Skeletal muscle tissue (tissue), 4 donors: Measurements from ENCODE around the gene CAMK1D. TPM values are rescaled to one million over a fixed set of nuclear protein-coding genes. Genes with fewer than 3 reads are reported as not detected.

Experiments used
- H3K27ac ChIP-seq: one replicate; pipeline ENCODE4 v1.7.0; 2013; ENCODE audit warnings: mild to moderate bottlenecking, low read depth, low read length, inconsistent platforms
- H3K27me3 ChIP-seq, 3 donors: one replicate each; pipeline ENCODE4 v1.7.0; 2013; ENCODE audit warnings: low read length in 3 of 3; ENCODE audit not compliant: control insufficient read depth in 3 of 3, insufficient read depth in 3 of 3
- H3K36me3 ChIP-seq, 3 donors: one replicate each; pipeline ENCODE4 v1.7.0; 2013; ENCODE audit warnings: low read length in 3 of 3; ENCODE audit not compliant: control insufficient read depth in 3 of 3, insufficient read depth in 3 of 3
- H3K4me1 ChIP-seq, 3 donors: one replicate each; pipeline ENCODE4 v1.7.0; 2013; ENCODE audit warnings: low read length in 3 of 3, mild to moderate bottlenecking in 3 of 3; ENCODE audit not compliant: control insufficient read depth in 3 of 3, insufficient read depth in 3 of 3
- H3K4me3 ChIP-seq, 3 donors: one replicate each; pipeline ENCODE4 v1.7.0; 2013; ENCODE audit warnings: low read length in 3 of 3
- H3K9ac ChIP-seq, 3 donors: one replicate each; pipeline ENCODE4 v1.7.0; 2013; ENCODE audit warnings: low read length in 3 of 3, mild to moderate bottlenecking in 3 of 3, moderate library complexity in 2 of 3, low read depth in 1 of 3
- H3K9me3 ChIP-seq, 3 donors: one replicate each; pipeline ENCODE4 v1.7.0; 2013; ENCODE audit warnings: low read length in 3 of 3; ENCODE audit not compliant: control insufficient read depth in 3 of 3
- total RNA-seq: library from RNA; depleted of rRNA; stranded (reverse); fragments of >200 nt; gene quantifications from one replicate; pipeline ENCODE4 v1.2.3, GENCODE V29; 2014
- donor health status: Osteomylitis.

Gene CAMK1D
- total RNA-seq, 1 donor from 2014 or later = 2.1 TPM

DNA sequence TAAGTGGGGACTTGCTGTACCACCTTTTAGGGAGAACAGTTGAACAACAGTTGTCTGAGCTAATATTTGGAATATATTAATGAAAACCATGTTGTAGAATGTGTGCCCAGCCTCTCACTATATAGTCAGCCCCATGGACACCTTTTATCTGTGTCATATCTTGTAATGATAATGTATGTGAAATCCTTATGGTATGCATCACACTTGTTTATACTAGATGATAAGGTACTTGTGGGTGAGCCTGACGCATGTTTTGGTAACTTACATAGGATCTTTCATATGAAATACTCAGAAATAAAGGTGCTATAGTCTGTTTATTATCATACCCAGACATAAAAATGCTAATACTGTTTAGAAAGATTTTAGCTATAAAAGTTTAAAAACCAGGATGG is 32.8 kb downstream of the CAMK1D start:
- Histone ChIP-seq H3K4me1 (no peaks in the 10 kb centered on the region), H3K4me3 (no peak overlapping the region), H3K36me3 (no peaks in the 10 kb centered on the region), H3K9me3 (peaks cover 0 to 3% (median 0%) of the 10 kb centered on the region in 3 donors), H3K27me3 (no peaks in the 10 kb centered on the region), H3K27ac (no peak overlapping the region), H3K9ac (no peak overlapping the region)

DNA sequence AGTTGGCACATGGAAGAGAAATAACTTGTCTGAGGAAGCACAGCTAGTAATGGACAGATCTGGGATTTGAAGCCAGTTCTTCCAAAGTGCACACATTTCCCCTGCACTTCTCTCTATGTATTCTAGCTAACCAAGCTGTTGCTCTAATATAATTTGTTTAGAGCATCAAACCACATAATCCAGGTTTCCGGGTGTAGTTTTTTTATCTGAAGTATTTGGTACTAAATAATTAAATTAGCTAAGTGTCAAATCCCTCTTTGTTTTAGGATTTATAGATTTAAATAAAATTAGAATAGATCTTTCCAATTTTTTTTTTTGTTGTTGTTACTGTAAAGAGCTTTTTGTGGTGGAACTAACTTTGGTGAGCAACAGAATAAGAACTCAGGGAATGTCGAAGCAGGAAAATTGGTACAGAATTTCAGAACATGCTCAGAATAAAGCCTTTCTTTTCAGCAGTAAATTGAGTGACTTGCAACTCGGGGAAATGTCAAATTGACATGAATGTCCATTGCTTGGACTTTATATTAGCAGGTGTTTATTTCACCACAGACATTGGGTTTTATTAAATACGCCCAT is 33.7 kb downstream of the CAMK1D start:
- no peaks in the 10 kb centered on the region for H3K4me1 ChIP-seq
- no peak overlapping the region for H3K4me3 ChIP-seq
- H3K27ac ChIP-seq = no peak overlapping the region
- H3K36me3 ChIP-seq = no peaks in the 10 kb centered on the region
- H3K27me3 ChIP-seq = no peaks in the 10 kb centered on the region
- H3K9ac ChIP-seq = no peak overlapping the region
- peaks cover 0 to 3% (median 0%) of the 10 kb centered on the region in 3 donors for H3K9me3 ChIP-seq

DNA sequence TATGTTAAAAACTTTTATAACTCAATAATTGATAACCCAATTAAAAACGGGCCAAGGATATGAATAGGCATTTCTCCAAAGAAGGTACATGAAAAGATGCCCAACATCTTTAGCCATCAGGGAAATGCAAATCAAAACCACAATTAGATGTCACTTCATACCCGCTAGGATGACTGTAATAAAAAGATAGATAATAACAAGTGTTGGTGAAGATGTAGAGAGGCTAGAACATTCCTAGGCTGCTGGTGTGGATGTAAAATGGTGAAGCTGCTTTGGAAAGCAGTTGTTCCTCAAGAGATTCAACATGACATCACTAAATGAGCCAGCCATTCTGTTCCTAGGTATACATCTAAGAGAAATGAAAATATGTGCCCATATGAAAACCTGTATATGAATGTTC is 35.6 kb downstream of the CAMK1D start:
- H3K9ac ChIP-seq = no peak overlapping the region
- H3K36me3 ChIP-seq = no peaks in the 10 kb centered on the region
- peaks cover 3 to 5% (median 4%) of the 10 kb centered on the region in 3 donors for H3K4me1 ChIP-seq
- no peaks in the 10 kb centered on the region for H3K27me3 ChIP-seq
- no peak overlapping the region for H3K4me3 ChIP-seq
- H3K9me3 ChIP-seq = peaks cover 0 to 3% (median 0%) of the 10 kb centered on the region in 3 donors
- H3K27ac ChIP-seq = no peak overlapping the region

DNA sequence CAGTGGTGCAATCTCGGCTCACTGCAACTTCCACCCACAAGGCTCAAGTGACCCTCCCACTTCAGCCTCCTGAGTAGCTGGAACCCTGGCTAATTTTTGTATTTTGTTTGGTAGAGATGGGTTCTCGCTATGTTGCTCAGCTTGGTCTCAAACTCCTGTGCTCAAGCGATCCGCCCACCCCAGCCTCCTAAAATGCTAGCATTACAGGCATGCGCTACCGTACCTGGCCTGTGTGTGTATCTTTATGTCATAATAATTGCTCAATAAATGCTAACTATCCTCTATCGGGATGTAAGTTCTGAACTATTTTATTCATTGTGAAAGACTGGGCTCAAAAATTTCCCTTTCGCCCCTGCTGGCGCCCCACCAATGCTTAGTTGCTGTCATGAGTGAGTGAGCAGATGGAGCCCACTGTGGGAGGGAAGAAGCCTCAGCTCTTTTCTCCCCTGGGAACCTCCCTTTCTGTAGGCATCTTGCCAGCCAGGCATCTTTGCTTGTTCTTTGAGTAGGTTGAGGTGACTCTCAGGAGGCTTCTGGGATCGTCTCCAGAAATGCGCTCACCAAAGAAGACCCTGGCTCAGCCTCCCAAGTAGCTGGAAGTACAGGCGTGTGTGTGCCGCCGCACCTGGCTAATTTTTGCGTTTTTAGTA is 38.3 kb downstream of the CAMK1D start:
- Histone ChIP-seq H3K27ac (no peak overlapping the region), H3K9me3 (peaks cover 0 to 3% (median 0%) of the 10 kb centered on the region in 3 donors), H3K4me1 (peaks cover 3 to 8% (median 4%) of the 10 kb centered on the region in 3 donors), H3K4me3 (no peak overlapping the region), H3K36me3 (no peaks in the 10 kb centered on the region), H3K27me3 (no peaks in the 10 kb centered on the region), H3K9ac (no peak overlapping the region)

DNA sequence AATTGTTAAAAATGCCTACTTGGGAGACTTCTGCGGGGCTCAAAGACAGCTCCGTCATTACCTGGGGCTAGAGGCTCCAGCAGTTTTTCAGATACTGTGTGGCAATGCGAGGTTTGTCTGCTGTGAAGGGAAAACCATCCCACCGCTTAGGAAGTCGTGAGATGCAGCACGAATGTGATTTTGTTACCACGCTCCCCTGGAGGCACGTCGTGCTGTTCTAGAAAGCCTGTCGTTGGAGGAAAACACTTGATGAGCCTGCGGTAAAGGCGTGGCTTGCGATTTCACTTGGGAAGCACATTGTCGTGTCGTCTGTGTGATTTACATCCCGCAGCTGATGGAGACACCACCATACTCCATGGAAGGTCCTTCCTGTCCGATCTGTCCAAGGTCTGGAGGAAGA is 39.3 kb downstream of the CAMK1D start:
- H3K27ac ChIP-seq = no peak overlapping the region
- no peak overlapping the region for H3K9ac ChIP-seq
- H3K4me3 ChIP-seq = no peak overlapping the region
- peaks cover 3 to 8% (median 4%) of the 10 kb centered on the region in 3 donors for H3K4me1 ChIP-seq
- peaks cover 0 to 3% (median 0%) of the 10 kb centered on the region in 3 donors for H3K9me3 ChIP-seq
- no peaks in the 10 kb centered on the region for H3K36me3 ChIP-seq
- H3K27me3 ChIP-seq = no peaks in the 10 kb centered on the region

DNA sequence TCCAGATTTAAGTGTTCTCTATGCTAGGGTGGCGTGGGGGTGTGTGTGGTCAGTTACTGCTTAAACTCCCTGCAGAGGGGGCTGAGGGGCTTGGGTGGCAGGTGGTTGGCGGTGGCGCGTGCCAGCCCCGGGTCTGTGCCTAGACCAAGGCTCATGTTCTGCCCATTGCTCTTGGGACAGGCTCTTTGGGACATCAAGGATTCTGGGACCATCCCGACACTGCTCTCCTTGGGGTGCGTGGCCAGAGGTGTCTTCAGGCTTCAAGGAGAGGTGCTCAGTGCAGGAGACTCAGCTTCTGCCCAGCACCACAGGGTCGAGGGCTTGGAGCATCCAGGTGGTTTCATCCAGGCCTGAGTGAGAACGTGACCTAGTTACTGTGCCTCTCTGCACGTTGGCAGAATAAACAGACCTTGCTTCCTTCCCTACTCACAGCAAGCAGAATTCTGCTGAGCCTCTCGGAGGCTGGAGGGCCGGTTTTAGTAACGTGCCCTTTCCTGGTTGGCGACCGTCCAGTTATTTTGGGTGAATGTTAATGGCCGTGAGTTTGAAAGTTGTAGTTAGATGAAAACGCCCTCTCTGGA is 39.9 kb downstream of the CAMK1D start:
- Histone ChIP-seq H3K9me3 (peaks cover 0 to 3% (median 0%) of the 10 kb centered on the region in 3 donors), H3K27ac (no peak overlapping the region), H3K4me3 (no peak overlapping the region), H3K27me3 (no peaks in the 10 kb centered on the region), H3K4me1 (peaks cover 3 to 8% (median 4%) of the 10 kb centered on the region in 3 donors), H3K9ac (no peak overlapping the region), H3K36me3 (no peaks in the 10 kb centered on the region)

DNA sequence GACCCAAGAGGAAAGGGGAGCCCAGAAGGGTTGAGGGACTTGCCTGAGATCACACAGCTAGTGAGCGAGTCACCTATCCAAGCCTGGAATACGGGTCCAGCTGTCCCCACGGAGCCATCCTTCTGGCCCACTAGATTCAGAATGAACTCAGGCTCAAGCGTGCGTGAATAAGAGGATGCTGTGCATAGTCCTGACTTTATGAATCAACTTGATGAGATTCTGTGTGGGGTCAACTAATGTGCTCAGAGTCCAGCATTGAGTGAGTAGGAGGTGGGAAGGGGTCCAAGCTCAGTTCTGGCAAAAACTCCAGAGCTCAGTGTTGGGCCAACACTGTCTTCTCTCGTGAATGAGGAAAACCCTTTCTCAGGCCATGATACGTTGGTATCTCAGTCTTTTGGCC is 41.4 kb downstream of the CAMK1D start:
- Histone ChIP-seq H3K4me3 (no peak overlapping the region), H3K9ac (no peak overlapping the region), H3K27ac (no peak overlapping the region), H3K9me3 (no peaks in the 10 kb centered on the region), H3K27me3 (no peaks in the 10 kb centered on the region), H3K36me3 (no peaks in the 10 kb centered on the region), H3K4me1 (peaks cover 3 to 8% (median 4%) of the 10 kb centered on the region in 3 donors)

DNA sequence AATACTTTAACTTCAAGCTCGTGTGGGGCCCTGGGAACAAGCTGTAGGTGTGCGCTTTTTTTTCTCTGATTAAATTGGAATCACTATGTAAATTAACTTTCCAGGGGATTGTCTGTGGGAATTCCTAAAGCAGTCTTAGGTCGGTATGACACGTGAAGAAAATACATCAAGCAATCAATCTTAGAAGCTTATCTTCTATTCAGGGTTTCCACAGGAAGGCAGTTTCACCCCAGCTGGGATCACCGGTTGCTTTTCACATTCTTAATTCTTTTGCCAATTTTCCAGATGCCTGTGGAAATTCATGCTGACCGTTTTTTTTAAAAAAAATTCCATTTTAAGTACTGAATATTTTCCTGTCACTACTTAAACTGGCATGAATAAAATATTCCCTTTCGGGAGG is 41.9 kb downstream of the CAMK1D start:
- Histone ChIP-seq H3K27me3 (no peaks in the 10 kb centered on the region), H3K36me3 (no peaks in the 10 kb centered on the region), H3K9me3 (no peaks in the 10 kb centered on the region), H3K27ac (no peak overlapping the region), H3K4me1 (peaks cover 3 to 8% (median 4%) of the 10 kb centered on the region in 3 donors), H3K4me3 (no peak overlapping the region), H3K9ac (no peak overlapping the region)

DNA sequence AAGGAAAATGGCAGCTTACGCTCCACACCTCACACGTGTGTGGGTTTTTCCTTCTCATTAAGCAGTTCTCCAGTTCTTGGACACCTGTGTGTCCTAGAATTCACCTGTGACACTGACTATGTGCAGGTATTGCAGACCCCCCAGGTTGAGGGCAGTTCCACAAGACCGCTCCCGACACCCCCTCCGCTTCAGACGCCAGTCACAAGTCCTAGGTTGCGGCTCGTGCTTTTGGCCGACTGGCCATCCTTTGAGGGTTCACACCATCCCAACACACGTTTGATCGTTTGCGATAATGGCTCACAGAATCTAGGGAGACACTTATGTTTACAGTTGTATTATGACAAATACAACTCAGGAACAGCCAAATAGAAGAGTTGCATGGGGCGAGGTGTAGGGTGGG is 44.5 kb downstream of the CAMK1D start:
- H3K4me1 ChIP-seq = peaks cover 3 to 8% (median 4%) of the 10 kb centered on the region in 3 donors
- no peak overlapping the region for H3K4me3 ChIP-seq
- no peak overlapping the region for H3K9ac ChIP-seq
- H3K27me3 ChIP-seq = no peaks in the 10 kb centered on the region
- no peaks in the 10 kb centered on the region for H3K9me3 ChIP-seq
- no peak overlapping the region for H3K27ac ChIP-seq
- H3K36me3 ChIP-seq = no peaks in the 10 kb centered on the region
